Loucy (cell line): ENCODE results near the gene TMPRSS7.
"Not testable (repeated sequence)": the region's sequence is repeated elsewhere in the genome, so short reads cannot be mapped to it uniquely, and the experiment has no call there.

ENCODE experiments used
- H2AFZ ChIP-seq: fragments of 200-600 bp; sonication (generic); 2 replicates; pipeline ENCODE4 v1.6.0; 2016; ENCODE audit warnings: antibody characterized with exemption, mild to moderate bottlenecking, low read length, moderate library complexity
- H3F3A ChIP-seq: fragments of 200-600 bp; 2 replicates; pipeline ENCODE4 v1.6.0; 2016; ENCODE audit warnings: antibody characterized with exemption, low read depth, mild to moderate bottlenecking
- H3K27me3 ChIP-seq: fragments of 200-600 bp; sonication (generic); 2 replicates; pipeline ENCODE4 v1.6.1; 2014; ENCODE audit warnings: low read length, mild to moderate bottlenecking; ENCODE audit not compliant: insufficient read depth, poor library complexity, severe bottlenecking
- H3K36me3 ChIP-seq: fragments of 200-600 bp; sonication (generic); 2 replicates; pipeline ENCODE4 v1.6.1; 2016; ENCODE audit warnings: low read length; ENCODE audit not compliant: insufficient read depth
- H3K4me1 ChIP-seq: fragments of 200-600 bp; sonication (generic); 2 replicates; pipeline ENCODE4 v1.5.1; 2014; ENCODE audit warnings: low read length, mild to moderate bottlenecking; ENCODE audit not compliant: insufficient read depth, poor library complexity, severe bottlenecking
- H3K4me2 ChIP-seq: fragments of 200-600 bp; sonication (generic); 2 replicates; pipeline ENCODE4 v1.6.0; 2014; ENCODE audit warnings: antibody characterized with exemption, low read length, low read depth, mild to moderate bottlenecking; ENCODE audit not compliant: poor library complexity, severe bottlenecking
- H3K4me3 ChIP-seq: fragments of 200-600 bp; sonication (generic); 2 replicates; pipeline ENCODE4 v1.5.1; 2014; ENCODE audit warnings: low read length, mild to moderate bottlenecking, mixed read lengths; ENCODE audit not compliant: poor library complexity, severe bottlenecking
- H3K79me2 ChIP-seq: fragments of 200-600 bp; sonication (generic); 2 replicates; pipeline ENCODE4 v1.6.1; 2014; ENCODE audit warnings: low read length; ENCODE audit not compliant: insufficient read depth
- H3K9ac ChIP-seq: fragments of 200-600 bp; sonication (generic); 2 replicates; pipeline ENCODE4 v1.6.0; 2014; ENCODE audit warnings: mild to moderate bottlenecking, low read depth, low read length, moderate library complexity; ENCODE audit not compliant: poor library complexity, severe bottlenecking
- H3K9me2 ChIP-seq: fragments of 200-600 bp; sonication (generic); replicated peaks from 2 replicates; pipeline ENCODE4 v1.6.1; 2016; ENCODE audit warnings: low read depth, low read length, mixed read lengths
- H3K9me3 ChIP-seq: fragments of 200-600 bp; sonication (generic); 2 replicates; pipeline ENCODE4 v1.6.1; 2014; ENCODE audit warnings: mild to moderate bottlenecking, antibody characterized with exemption, low read length, low read depth; ENCODE audit not compliant: insufficient read depth
- H4K20me1 ChIP-seq: fragments of 200-600 bp; sonication (generic); 2 replicates; pipeline ENCODE4 v1.6.0; 2014; ENCODE audit warnings: antibody characterized with exemption, low read length, mild to moderate bottlenecking; ENCODE audit not compliant: insufficient read depth, poor library complexity, severe bottlenecking
- EZH2phosphoT487 ChIP-seq: fragments of 200-600 bp; IDR thresholded peaks from 2 replicates; pipeline ENCODE4 v1.6.1; 2018; ENCODE audit warnings: antibody characterized with exemption, mild to moderate bottlenecking, moderate library complexity, borderline replicate concordance
- TF ChIP-seq, protein P1 (sequence below): fragments of 200-600 bp; sonication (generic); conservative IDR thresholded peaks from 2 replicates; pipeline ENCODE4 v1.5.1; 2014; ENCODE audit warnings: mild to moderate bottlenecking, antibody characterized with exemption, low read length

TMPRSS7 gene

GRCh38 chr3:112030901-112031300, 3.6 kb upstream of the TMPRSS7 start:
- Histone ChIP-seq H3K36me3 (no peaks in the 10 kb centered on the region), H2AFZ (no peak overlapping the region), H4K20me1 (no peaks in the 10 kb centered on the region), H3K9me2 (no peaks in the 10 kb centered on the region), H3F3A (no peaks in the 10 kb centered on the region), H3K79me2 (no peaks in the 10 kb centered on the region), H3K4me1 (no peaks in the 10 kb centered on the region), H3K4me2 (no peak overlapping the region), H3K9me3 (no peaks in the 10 kb centered on the region), H3K4me3 (no peak overlapping the region), H3K27me3 (no peaks in the 10 kb centered on the region), H3K9ac (no peak overlapping the region)
- no peak for TF ChIP-seq EZH2phosphoT487
- TF ChIP-seq, protein P1, sequence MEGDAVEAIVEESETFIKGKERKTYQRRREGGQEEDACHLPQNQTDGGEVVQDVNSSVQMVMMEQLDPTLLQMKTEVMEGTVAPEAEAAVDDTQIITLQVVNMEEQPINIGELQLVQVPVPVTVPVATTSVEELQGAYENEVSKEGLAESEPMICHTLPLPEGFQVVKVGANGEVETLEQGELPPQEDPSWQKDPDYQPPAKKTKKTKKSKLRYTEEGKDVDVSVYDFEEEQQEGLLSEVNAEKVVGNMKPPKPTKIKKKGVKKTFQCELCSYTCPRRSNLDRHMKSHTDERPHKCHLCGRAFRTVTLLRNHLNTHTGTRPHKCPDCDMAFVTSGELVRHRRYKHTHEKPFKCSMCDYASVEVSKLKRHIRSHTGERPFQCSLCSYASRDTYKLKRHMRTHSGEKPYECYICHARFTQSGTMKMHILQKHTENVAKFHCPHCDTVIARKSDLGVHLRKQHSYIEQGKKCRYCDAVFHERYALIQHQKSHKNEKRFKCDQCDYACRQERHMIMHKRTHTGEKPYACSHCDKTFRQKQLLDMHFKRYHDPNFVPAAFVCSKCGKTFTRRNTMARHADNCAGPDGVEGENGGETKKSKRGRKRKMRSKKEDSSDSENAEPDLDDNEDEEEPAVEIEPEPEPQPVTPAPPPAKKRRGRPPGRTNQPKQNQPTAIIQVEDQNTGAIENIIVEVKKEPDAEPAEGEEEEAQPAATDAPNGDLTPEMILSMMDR = no peak

DNA sequence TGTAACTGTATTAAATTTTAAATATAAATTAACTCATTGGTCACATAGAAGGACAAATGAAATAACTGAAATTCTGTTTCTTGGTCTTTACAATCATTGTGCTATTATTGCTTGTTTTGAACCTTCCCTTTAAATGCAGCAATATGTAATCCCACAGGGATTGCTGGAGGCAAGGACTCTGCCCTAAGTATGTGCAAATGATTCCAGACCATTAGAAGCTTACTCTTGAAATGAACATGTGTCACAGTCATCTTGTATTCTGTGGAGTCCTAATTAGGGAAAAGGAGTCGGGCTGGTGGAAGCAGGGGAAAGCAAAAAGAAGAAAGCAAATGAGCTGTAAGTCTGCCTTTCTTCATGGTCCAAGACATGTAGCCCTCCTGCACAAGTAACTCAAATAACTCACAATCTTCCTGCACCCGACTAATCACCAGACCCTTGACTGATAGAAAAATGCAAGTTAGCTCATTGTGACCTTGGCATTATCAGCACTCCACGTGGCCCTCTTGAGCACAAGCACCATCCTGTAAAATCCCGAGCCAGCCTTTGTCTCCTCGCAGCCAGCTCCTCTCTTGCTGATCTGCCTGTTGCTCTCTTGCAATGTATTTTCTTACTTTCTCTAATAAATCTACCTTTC, 2.3 kb upstream of the TMPRSS7 start:
- Histone ChIP-seq H3K36me3 (no peaks in the 10 kb centered on the region), H3K9me2 (no peaks in the 10 kb centered on the region), H2AFZ (no peak overlapping the region), H3K9ac (no peak overlapping the region), H3K9me3 (no peaks in the 10 kb centered on the region), H3F3A (no peaks in the 10 kb centered on the region), H3K27me3 (no peaks in the 10 kb centered on the region), H3K79me2 (no peaks in the 10 kb centered on the region), H3K4me3 (no peak overlapping the region), H3K4me1 (no peaks in the 10 kb centered on the region), H4K20me1 (no peaks in the 10 kb centered on the region), H3K4me2 (no peak overlapping the region)
- TF ChIP-seq EZH2phosphoT487 = no peak
- TF ChIP-seq, protein P1 = no peak

DNA sequence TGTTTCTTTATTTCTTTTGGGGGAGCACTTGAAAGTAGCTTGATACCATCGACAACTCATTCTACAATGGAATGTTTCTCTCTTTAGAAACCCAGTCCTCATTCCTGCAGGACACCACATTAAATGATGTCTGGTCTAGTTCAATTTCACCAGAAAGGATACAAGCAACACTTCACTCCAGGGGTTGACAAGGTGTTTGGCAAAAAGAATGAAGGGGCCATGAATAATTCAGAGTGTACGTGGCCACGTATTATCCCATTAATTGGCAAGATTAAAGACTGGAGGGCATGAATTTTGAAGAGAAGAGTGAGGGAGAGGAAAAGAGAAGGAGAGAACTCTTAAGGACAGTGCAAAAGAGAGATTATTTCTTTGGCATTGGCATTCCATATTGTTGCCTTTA, 705 bp downstream of the TMPRSS7 start:
- no peaks in the 10 kb centered on the region for H3K9me3 ChIP-seq
- H3K4me2 ChIP-seq = no peak overlapping the region
- no peaks in the 10 kb centered on the region for H3K4me1 ChIP-seq
- H3K36me3 ChIP-seq = no peaks in the 10 kb centered on the region
- no peaks in the 10 kb centered on the region for H4K20me1 ChIP-seq
- H3K9ac ChIP-seq = no peak overlapping the region
- no peaks in the 10 kb centered on the region for H3K79me2 ChIP-seq
- H2AFZ ChIP-seq = no peak overlapping the region
- H3K4me3 ChIP-seq = no peak overlapping the region
- no peaks in the 10 kb centered on the region for H3K27me3 ChIP-seq
- no peaks in the 10 kb centered on the region for H3K9me2 ChIP-seq
- H3F3A ChIP-seq = no peaks in the 10 kb centered on the region
- TF ChIP-seq EZH2phosphoT487 = no peak
- TF ChIP-seq, protein P1 = no peak

DNA sequence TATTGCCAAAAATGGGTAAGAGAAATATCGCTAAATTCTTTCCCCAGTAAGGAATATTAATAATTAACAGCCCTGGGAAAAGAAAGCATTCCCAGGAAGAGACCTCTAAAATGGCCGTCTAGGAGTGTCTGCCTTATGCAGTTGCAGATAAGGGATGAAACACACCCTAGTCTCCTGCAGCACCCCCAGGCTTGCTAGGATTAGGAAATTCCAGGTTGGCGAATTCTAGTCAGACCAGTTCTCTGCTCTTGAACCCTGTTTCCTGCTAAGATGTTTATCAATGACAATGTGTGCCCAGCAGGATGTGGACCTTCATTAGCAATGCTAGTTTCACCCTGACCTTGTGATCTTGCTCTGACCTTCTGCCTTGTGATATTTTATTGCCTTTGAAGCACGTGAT, 2.7 kb downstream of the TMPRSS7 start:
- H3K9me2 ChIP-seq, H3K79me2 ChIP-seq, H3K9ac ChIP-seq, H3K36me3 ChIP-seq, H3K4me3 ChIP-seq, H2AFZ ChIP-seq, H3F3A ChIP-seq, H4K20me1 ChIP-seq, H3K4me2 ChIP-seq, H3K4me1 ChIP-seq, H3K9me3 ChIP-seq, H3K27me3 ChIP-seq: not testable (repeated sequence)
